GM21423 (cell line): ENCODE results near the gene CATSPERE.
A peak's percentile ranks its signal among the peaks of the same experiment; 100 is the strongest.
"Not testable (repeated sequence)": the region's sequence is repeated elsewhere in the genome, so short reads cannot be mapped to it uniquely, and the experiment has no call there.

Source experiments
- ATAC-seq: cut with Tn5 transposase; IDR thresholded peaks from one replicate; pipeline ENCODE4 v1.9.1; 2021; ENCODE audit warnings: mild to moderate bottlenecking, moderate library complexity; ENCODE audit not compliant: unreplicated experiment

Gene CATSPERE

GRCh38 chr1:244536316-244536715 is 75.2 kb downstream of the CATSPERE start:
- ATAC-seq, result no peak

DNA sequence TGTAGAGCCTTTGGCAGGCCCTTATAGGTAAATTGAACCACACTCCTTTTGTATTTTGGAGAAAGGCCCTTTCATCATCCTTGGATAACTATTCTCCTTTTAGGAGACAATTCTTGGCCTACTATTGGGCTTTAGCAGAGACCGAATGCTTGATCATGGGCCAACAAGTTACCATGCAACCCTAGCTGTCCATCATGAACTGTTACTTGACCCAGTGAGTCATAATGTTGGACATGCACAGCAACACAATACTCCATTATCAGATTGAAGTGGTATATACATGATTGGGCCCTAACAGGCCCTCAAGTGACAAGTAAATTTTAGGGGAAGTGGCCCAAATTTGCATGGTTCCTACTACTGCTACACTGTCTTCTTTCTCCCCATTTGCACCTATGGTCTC is 84.4 kb downstream of the CATSPERE start:
- no peak for ATAC-seq

GRCh38 chr1:244548558-244549115 is 87.6 kb downstream of the CATSPERE start:
- no peak for ATAC-seq

- no peak for ATAC-seq
Measured at GRCh38 chr1:244552336-244552735, 91.3 kb downstream of the CATSPERE start.

- ATAC-seq, result no peak
Measured at GRCh38 chr1:244556263-244556662, 95.2 kb downstream of the CATSPERE start.

DNA sequence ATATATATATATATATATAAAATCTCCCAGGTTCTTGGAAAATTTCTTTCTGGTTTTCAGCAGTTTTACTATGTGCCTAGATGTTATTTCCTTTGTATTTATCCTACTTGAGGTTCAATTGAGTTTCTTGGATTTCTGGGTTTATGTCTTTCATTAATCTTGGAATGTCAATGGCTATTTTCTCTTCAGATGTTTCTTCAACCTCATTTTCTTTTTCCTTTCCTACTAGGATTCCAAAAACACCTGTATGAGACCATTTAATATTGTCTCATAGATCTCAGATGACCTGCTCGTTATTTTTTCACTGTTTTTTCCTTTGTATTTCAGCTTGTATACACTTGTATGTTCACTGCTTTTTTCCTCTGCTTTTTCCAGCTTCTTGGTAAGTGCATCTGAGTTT is 96.5 kb downstream of the CATSPERE start:
- no peak for ATAC-seq

DNA sequence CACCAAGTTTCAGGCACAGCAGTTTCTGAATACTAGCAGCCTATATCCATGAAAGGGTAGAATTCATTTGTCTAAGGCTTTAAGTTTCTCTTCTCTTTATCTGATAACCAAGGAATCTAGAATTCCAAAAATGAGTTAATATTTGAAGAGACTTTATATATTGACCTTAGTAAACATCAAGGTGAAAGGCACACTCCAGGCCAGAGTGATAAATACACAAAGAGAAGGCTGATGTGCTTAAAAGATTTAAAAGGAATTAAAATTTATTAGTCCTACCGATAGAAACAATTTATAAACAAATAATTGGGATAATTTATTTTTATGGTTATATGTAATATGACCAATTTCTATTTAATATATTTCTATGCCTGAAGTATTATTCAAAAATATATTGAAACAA is 98.5 kb downstream of the CATSPERE start:
- ATAC-seq, result no peak

DNA sequence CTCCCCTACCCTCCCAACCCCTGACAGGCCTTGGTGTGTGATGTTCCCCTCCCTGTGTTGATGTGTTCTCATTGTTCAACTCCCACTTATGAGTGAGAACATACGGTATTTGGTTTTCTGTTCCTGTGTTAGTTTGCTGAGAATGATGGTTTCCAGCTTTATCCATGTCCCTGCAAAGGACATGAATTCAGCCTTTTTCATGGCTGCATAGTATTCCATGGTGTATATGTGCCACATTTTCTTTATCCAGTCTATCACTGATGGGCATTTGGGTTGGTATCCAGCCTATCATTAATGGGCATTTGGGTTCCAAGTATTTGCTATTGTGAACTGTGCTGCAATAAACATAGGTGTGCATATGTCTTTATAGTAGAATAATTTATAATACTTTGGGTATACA is 101.8 kb downstream of the CATSPERE start:
- not testable (repeated sequence) for ATAC-seq

DNA sequence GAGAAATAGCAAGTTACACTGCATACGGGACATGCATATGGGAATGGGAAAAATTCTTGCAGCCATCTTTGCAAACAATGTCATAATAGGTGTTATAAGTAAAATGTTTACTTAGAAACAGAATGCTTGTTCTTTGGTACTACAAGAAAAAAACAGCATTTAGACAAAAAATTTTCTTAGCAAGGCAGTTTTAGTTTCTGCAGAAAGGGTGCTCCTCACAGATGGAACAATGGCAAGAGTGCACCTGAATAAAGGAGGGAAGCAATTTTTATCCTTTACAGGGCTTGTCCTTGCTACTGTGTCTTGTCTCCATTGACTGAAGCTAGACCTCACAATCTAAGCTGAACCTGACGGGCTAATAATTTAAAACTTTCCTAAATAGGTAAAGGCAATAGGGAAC is 112.7 kb downstream of the CATSPERE start:
- ATAC-seq, result no peak

- ATAC-seq, result no peak
Measured at GRCh38 chr1:244576259-244576892, 115.3 kb downstream of the CATSPERE start.

- not testable (repeated sequence) for ATAC-seq
Measured at GRCh38 chr1:244578205-244578604, 117.1 kb downstream of the CATSPERE start.

GRCh38 chr1:244583358-244583982 is 122.4 kb downstream of the CATSPERE start:
- no peak for ATAC-seq

GRCh38 chr1:244585867-244586266 is 124.8 kb downstream of the CATSPERE start:
- ATAC-seq, result no peak

DNA sequence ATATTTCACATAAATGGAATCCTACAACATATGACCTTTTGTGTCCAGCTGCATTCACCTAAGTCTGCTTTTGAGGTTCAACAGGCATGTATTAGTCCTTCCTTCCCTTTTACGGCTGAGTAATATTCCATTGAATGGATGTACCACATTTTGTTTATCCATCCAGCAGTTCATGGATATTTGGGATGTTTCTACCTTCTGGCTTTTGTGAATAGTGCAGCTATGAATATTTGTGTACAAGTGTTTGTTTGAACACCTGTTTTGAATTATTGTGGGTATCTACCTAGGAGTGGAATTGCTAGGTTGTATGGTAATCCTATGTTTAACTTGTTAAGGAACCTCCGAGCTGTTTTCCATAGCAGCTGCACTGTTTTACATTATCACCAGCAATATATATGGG is 129.6 kb downstream of the CATSPERE start:
- no peak for ATAC-seq

DNA sequence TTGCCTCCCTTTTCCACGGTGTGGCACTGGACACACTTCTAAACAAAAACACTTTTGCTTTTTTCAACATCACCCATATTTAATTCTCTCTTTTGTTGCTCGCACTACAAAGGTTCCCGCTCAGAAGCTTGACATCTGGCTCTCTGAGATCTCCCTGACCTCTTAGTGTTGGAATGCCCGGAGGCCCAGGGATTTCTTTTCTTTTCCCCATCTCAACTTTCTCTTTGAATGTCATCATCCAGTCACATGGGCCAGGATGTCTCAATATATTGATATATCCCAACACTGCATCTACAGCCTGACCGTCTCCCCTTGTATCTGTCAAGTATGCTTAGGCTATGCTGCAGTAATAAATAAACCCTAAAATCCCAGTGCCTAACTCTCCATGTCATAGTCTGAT is 137.5 kb downstream of the CATSPERE start:
- ATAC-seq, result no peak

DNA sequence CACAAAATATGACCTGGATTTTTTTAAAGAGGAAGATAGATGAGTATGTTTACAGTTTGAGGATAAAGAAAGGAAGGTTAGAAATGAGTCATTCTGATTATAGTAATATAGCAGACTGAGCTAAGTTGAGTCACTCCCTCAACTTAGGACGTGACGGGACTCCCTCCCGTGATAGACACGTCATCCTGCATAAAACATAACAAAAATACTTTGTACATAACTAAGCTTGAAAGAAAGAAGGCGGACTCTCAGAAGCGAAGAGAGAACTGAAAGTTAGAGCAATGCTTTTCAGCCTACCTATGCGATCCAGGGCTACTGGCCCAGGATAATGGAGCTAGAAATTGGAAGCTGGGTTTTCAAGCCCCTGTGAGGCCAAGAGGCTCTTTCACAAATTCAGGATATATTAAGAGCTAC is 138.9 kb downstream of the CATSPERE start:
- peak; percentile 89 for ATAC-seq

DNA sequence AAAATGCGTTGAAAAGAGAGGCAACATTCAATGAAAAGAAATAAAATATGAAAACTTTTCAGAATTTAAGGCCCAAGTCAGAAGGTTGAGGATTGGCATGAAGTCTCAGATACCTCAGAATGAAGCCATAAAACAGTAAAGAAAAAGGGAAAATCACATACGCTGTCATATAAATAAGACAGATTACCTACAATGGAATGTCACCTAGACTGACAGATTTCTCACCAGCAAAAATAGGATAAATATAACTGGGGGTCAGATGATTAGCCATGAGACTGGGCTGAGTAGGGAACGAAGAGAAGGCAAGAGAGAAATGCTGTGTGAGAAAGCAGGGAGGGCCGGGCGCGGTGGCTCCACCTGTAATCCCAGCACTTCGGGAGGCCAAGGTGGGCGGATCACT is 140.3 kb downstream of the CATSPERE start:
- ATAC-seq, result no peak

GRCh38 chr1:244603498-244603897 is 142.4 kb downstream of the CATSPERE start:
- ATAC-seq, result no peak

DNA sequence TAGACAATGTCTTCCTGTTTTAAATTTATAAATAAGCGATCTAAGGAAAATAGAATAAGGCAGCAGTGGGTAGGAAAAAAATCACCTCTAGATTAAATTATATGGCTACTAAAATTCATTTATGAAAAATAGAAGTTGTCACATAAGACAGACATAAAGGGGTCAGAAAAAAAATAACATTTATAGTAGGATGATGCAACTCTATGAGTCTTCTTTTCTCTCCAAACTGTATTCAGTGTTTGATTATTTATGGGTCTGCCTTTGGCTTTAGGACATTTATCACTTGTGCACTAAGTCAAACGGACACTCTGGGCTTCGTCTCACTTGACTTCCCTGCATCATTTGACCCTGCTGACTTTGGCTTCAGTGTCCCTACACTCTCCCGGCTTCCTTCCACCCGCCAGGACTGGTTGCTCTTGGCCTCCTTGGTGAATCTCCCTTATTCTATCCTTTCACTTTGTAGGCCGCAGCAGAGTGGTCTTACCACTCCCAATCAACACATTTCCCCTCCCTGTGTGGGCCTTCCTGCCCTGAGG is 144.8 kb downstream of the CATSPERE start:
- ATAC-seq, result no peak

DNA sequence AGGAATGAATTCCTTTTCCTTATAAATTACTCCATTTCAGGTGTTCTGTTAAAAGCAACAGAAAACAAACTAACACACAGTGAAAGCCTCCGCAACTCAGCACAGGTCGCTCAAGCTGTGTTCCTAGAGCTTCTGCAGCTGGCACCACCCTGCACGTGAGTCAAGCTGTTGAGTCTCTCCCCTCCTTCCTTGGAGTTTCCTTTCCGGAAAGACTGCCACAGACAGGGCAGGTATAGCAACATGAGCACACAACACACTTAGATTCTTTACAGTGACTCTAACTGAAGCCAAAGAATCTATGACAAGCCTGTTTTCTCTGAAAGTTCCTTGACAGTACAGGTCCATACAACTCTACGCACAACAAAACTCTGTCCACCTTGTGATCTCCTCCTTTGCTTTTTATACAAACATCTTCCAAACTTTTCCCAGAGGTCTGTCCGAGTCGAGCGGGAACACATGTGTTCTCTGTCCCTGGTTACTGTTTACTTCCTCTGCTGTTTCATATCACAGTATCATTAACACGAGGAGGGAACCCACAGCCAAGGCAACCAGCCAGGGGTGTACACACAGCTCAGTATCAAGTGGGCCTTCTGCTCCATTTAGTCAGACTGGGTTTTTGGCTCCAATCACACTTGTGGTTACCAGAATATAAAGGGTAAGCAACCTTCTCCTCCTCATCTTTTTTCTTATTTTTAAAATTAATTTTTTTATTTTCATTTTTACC is 153.2 kb downstream of the CATSPERE start:
- ATAC-seq, result no peak

- ATAC-seq, result no peak
Measured at GRCh38 chr1:244614879-244615278, 153.8 kb downstream of the CATSPERE start.

- no peak for ATAC-seq
Measured at GRCh38 chr1:244615301-244615700, 154.2 kb downstream of the CATSPERE start.
